A549 (cell line): ENCODE results near the gene BBS9. TPM values are rescaled to one million over a fixed set of nuclear protein-coding genes. Genes with fewer than 3 reads are reported as not detected.

Experiments
- ATAC-seq, 2 experiments: fragments of 200-7000 bp in 1 of 2; fragments of >200 bp in 1 of 2; cut with Nextera tagmentation in 1 of 2; cut with Tn5 transposase in 1 of 2; 3 replicates each; pipeline versions ENCODE4 v1.8.0 to v1.9.1; 2018 to 2020; ENCODE audit warnings: mild to moderate bottlenecking in 1 of 2, moderate library complexity in 1 of 2
- CTCF ChIA-PET: fragments of 300-600 bp; sonication (Branson Sonifier 250); formaldehyde crosslinking; extraction: SDS; loops from one replicate; lab custom pipeline; 2021; ENCODE audit warnings: antibody characterized with exemption, inconsistent platforms; lab: Yijun Ruan, JAX
- POLR2A ChIA-PET: fragments of 350-600 bp; formaldehyde crosslinking; extraction: SDS; loops from one replicate; lab custom pipeline; 2021; ENCODE audit warnings: antibody characterized with exemption, inconsistent platforms; lab: Yijun Ruan, JAX
- DNase-seq, 2 experiments: peaks; one replicate each; pipeline versions ENCODE4 v3.0.0 to v3.0.0-alpha.2; 2011 to 2016; ENCODE audit warnings: low read depth in 1 of 2, low spot score in 1 of 2
- FAIRE-seq: peaks from 2 replicates; lab custom pipeline; 2011; peaks lifted over from hg19 to GRCh38; lab: Jason Lieb, UNC
- H3K27ac ChIP-seq, 2 experiments: fragments of >200 bp; sonication (Bioruptor Twin); formaldehyde crosslinking; 3 replicates each; pipeline ENCODE4 v1.5.1; 2016 to 2017
- H3K4me1 ChIP-seq: fragments of >200 bp; sonication (Bioruptor Twin); formaldehyde crosslinking; 3 replicates; pipeline ENCODE4 v1.6.1; 2016
- H3K4me2 ChIP-seq: fragments of >200 bp; sonication (Bioruptor Twin); formaldehyde crosslinking; 3 replicates; pipeline ENCODE4 v1.6.1; 2016
- H3K4me3 ChIP-seq: fragments of >200 bp; sonication (Bioruptor Twin); formaldehyde crosslinking; 3 replicates; pipeline ENCODE4 v1.5.1; 2016
- H3K9me3 ChIP-seq: fragments of >200 bp; sonication (Bioruptor Twin); formaldehyde crosslinking; 3 replicates; pipeline ENCODE4 v1.6.1; 2016
- ATOH8 ChIP-seq: fragments of 250-450 bp; sonication (Bioruptor Pico); IDR thresholded peaks from 2 replicates; pipeline ENCODE4 v1.5.0; 2020; ENCODE audit warnings: low read depth, mild to moderate bottlenecking, moderate library complexity
- BCL3 ChIP-seq: fragments of >200 bp; sonication (Bioruptor Twin); formaldehyde crosslinking; IDR thresholded peaks from 3 replicates; pipeline ENCODE4 v1.6.1; 2016
- CEBPB ChIP-seq, 2 experiments: fragments of >200 bp in 1 of 2; sonication (Bioruptor Twin) in 1 of 2; formaldehyde crosslinking in 1 of 2; IDR thresholded peaks; 2 replicates each; pipeline ENCODE4 v1.6.1; 2012 to 2016
- CTCF ChIP-seq: fragments of >200 bp; sonication (Bioruptor Twin); formaldehyde crosslinking; IDR thresholded peaks from 3 replicates; pipeline ENCODE4 v1.5.1; 2016
- E2F6 ChIP-seq: IDR thresholded peaks from 2 replicates; pipeline ENCODE4 v1.6.1; 2012; ENCODE audit warnings: low read depth, borderline replicate concordance
- EP300 ChIP-seq, 2 experiments: fragments of >200 bp; sonication (Bioruptor Twin); formaldehyde crosslinking; IDR thresholded peaks; 2 replicates in 1 of 2; 3 replicates in 1 of 2; pipeline ENCODE4 v1.6.1; 2016 to 2017
- FOXS1 ChIP-seq: fragments of 250-450 bp; sonication (Bioruptor Pico); IDR thresholded peaks from 2 replicates; pipeline ENCODE4 v1.5.0; 2020; ENCODE audit warnings: mild to moderate bottlenecking, moderate library complexity
- GATA3 ChIP-seq: IDR thresholded peaks from 2 replicates; pipeline ENCODE4 v1.6.1; 2012; ENCODE audit warnings: borderline replicate concordance
- HES2 ChIP-seq: fragments of >200 bp; sonication (Bioruptor Twin); formaldehyde crosslinking; IDR thresholded peaks from 2 replicates; pipeline ENCODE4 v1.6.1; 2016
- HMGXB4 ChIP-seq: fragments of 250-450 bp; sonication (Bioruptor Pico); IDR thresholded peaks from 2 replicates; pipeline ENCODE4 v1.5.0; 2021; ENCODE audit warnings: mild to moderate bottlenecking, moderate library complexity, borderline replicate concordance
- HOXB13 ChIP-seq: fragments of 250-450 bp; sonication (Bioruptor Pico); IDR thresholded peaks from 2 replicates; pipeline ENCODE4 v1.5.0; 2020; ENCODE audit warnings: low read depth, mild to moderate bottlenecking, moderate library complexity
- HOXB5 ChIP-seq: fragments of 250-450 bp; sonication (Bioruptor Pico); IDR thresholded peaks from 2 replicates; pipeline ENCODE4 v1.5.0; 2020; ENCODE audit warnings: mild to moderate bottlenecking, moderate library complexity
- MAX ChIP-seq: IDR thresholded peaks from 2 replicates; pipeline ENCODE4 v1.6.1; 2012
- NR3C1 ChIP-seq: fragments of >200 bp; sonication (Bioruptor Twin); formaldehyde crosslinking; IDR thresholded peaks from 3 replicates; pipeline ENCODE4 v1.6.1; 2017
- PHF8 ChIP-seq: fragments of 200-600 bp; sonication (generic); IDR thresholded peaks from 2 replicates; pipeline ENCODE4 v1.6.1; 2016; ENCODE audit warnings: low read depth, mild to moderate bottlenecking, antibody characterized with exemption, moderate library complexity, borderline replicate concordance
- POLR2A ChIP-seq: IDR thresholded peaks from 2 replicates; pipeline ENCODE4 v1.6.1; 2012; ENCODE audit warnings: mild to moderate bottlenecking, low read length
- POLR2AphosphoS2 ChIP-seq: conservative IDR thresholded peaks from 2 replicates; pipeline ENCODE4 v1.6.1; 2012; ENCODE audit warnings: low read length, improper control_type of control experiment, inconsistent platforms
- RARB ChIP-seq: fragments of 250-450 bp; sonication (Bioruptor Pico); IDR thresholded peaks from 2 replicates; pipeline ENCODE4 v1.8.0; 2021; ENCODE audit warnings: mild to moderate bottlenecking, moderate library complexity
- RNF2 ChIP-seq: fragments of 200-600 bp; sonication (generic); IDR thresholded peaks from 2 replicates; pipeline ENCODE4 v1.6.1; 2016; ENCODE audit warnings: low read depth, mild to moderate bottlenecking, antibody characterized with exemption, moderate library complexity, borderline replicate concordance
- SMC3 ChIP-seq: fragments of >200 bp; sonication (Bioruptor Twin); formaldehyde crosslinking; IDR thresholded peaks from 3 replicates; pipeline ENCODE4 v1.6.1; 2018; ENCODE audit warnings: inconsistent platforms
- ZC3H11A ChIP-seq: fragments of 450-650 bp; IDR thresholded peaks from 2 replicates; pipeline ENCODE4 v1.6.1; 2014; ENCODE audit warnings: antibody characterized with exemption, mild to moderate bottlenecking
- ZFP36 ChIP-seq: fragments of 450-650 bp; IDR thresholded peaks from 2 replicates; pipeline ENCODE4 v1.6.1; 2014; ENCODE audit warnings: borderline replicate concordance; ENCODE audit not compliant: partially characterized antibody
- ZNF302 ChIP-seq: fragments of 250-450 bp; sonication (Bioruptor Pico); IDR thresholded peaks from 2 replicates; pipeline ENCODE4 v1.9.0; 2021; ENCODE audit warnings: inconsistent platforms, mild to moderate bottlenecking, moderate library complexity
- ZSCAN20 ChIP-seq: fragments of 250-450 bp; sonication (Bioruptor Pico); IDR thresholded peaks from 2 replicates; pipeline ENCODE4 v1.8.0; 2022; ENCODE audit warnings: mild to moderate bottlenecking, moderate library complexity
- WGBS: methylation state at CpG from one replicate; pipeline ENCODE4 v1.1.6; 2017; ENCODE audit errors: missing lambda C conversion rate; 5-methylcytosine and 5-hydroxymethylcytosine counted together
- polyA plus RNA-seq, 4 experiments: library from polyadenylated mRNA; depleted of rRNA in 3 of 4; stranded (reverse); fragments of >200 nt; fragmentation: RNase III in 1 of 4; extraction: RNeasy Plus Mini Kit Qiagen cat#74134 plus additional on column Dnase treatment in 1 of 4; gene quantifications; 2 replicates in 3 of 4; 3 replicates in 1 of 4; pipeline ENCODE4 v1.2.3, GENCODE V29; 2011 to 2017

The BBS9 gene
- polyA plus RNA-seq, 2 of the 4 experiments (the other 2 are of a cell fraction), result 8.3 to 9.1 TPM

- ChIA-PET POLR2A (no interaction called here), CTCF (no interaction called here)
- ATAC-seq, result no peak
- TF ChIP-seq HOXB5 (CRISPR knock-in tag) (no peak), RNF2 (no peak), EP300 (IDR thresholded peaks at IDR 0.05) (no peak), RARB (no peak)
- no peak for DNase-seq
- Histone ChIP-seq H3K27ac (no peak overlapping the region), H3K4me2 (no peak overlapping the region), H3K4me1 (no peaks in the 10 kb centered on the region), H3K9me3 (no peaks in the 10 kb centered on the region), H3K4me3 (no peak overlapping the region)
- FAIRE-seq, result no peak
- WGBS, result 83% methylated on average over 2 of the region's 2 CpGs
Observed at GRCh38 chr7:33201821-33202220, 72.5 kb downstream of the BBS9 start.

GRCh38 chr7:33210958-33211357 is 81.6 kb downstream of the BBS9 start:
- ChIA-PET POLR2A (no interaction called here), CTCF (no interaction called here)
- Histone ChIP-seq H3K4me3 (no peak overlapping the region), H3K9me3 (peaks cover 6% of the 10 kb centered on the region; the same call in 1 of the 3 replicates)
- 87% methylated on average over 1 of the region's 1 CpG for WGBS
- no peak for FAIRE-seq
- no peak for TF ChIP-seq HOXB13
- no peak for TF ChIP-seq SMC3
- no peak for TF ChIP-seq E2F6
- no peak for TF ChIP-seq MAX
- no peak for TF ChIP-seq ZC3H11A
- TF ChIP-seq CTCF, result no peak
- TF ChIP-seq ATOH8 (CRISPR knock-in tag), result no peak
- TF ChIP-seq, all 56 proteins: peak for 0
- ATAC-seq (no peak), DNase-seq (no peak)
- no peak overlapping the region for H3K4me2 ChIP-seq
- no peak overlapping the region for H3K27ac ChIP-seq
- no peaks in the 10 kb centered on the region for H3K4me1 ChIP-seq

- H3K27ac ChIP-seq, result no peak overlapping the region
- ChIA-PET POLR2A (no interaction called here), CTCF (no interaction called here)
- ATAC-seq, result no peak
- no peak overlapping the region for H3K4me2 ChIP-seq
- no peak for DNase-seq
- no peaks in the 10 kb centered on the region for H3K4me1 ChIP-seq
- WGBS, result 16% methylated on average over 2 of the region's 2 CpGs
- no peak overlapping the region for H3K4me3 ChIP-seq
- H3K9me3 ChIP-seq, result peaks cover 6% of the 10 kb centered on the region; the same call in 1 of the 3 replicates
- no peak for FAIRE-seq
- no peak for TF ChIP-seq GATA3
- no peak for TF ChIP-seq BCL3
- TF ChIP-seq PHF8, result no peak
- no peak for TF ChIP-seq POLR2A
- TF ChIP-seq NR3C1, result no peak
- TF ChIP-seq ZSCAN20 (CRISPR knock-in tag), result no peak
- TF ChIP-seq ZFP36, result no peak
- no peak for TF ChIP-seq RARB
- no peak for TF ChIP-seq POLR2AphosphoS2
- no peak for TF ChIP-seq ZNF302 (CRISPR knock-in tag)
- TF ChIP-seq HMGXB4 (CRISPR knock-in tag), result no peak
- TF ChIP-seq CEBPB (IDR thresholded peaks at IDR 0.05), result no peak
- no peak for TF ChIP-seq HES2
- no peak for TF ChIP-seq FOXS1
Observed at GRCh38 chr7:33212144-33212543, 82.8 kb downstream of the BBS9 start.
